Measurements from ENCODE around the gene CARM1. TPM values are rescaled to one million over a fixed set of nuclear protein-coding genes. Genes with fewer than 3 reads are reported as not detected.

CARM1 gene
- total and polyA plus RNA-seq, 8 donors: 5.2 to 21.0 (median 16.9) TPM

DNA sequence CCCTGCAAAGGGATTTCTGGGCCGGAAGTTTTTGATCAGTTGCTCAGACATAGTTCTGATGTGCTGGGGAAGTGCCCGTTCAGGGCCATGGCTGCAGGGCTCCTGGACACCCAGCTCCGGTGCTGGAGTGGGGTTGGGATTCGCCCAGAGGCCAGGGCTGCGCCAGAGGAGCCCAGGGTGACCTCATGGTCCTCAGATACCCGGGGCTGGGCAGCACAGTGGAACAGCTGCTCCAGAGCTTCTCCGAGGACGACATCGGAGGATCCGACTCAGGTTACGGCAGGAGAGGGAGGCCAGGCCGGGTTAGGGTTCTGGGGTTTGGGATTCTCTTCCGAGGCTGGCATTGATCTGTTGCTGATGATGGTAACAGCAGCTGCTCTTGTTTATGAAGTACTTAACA lies 20.9 kb downstream of the CARM1 start:
- WGBS, 5 donors: 76 to 83% (median 79%) methylated on average over 10 to 13 of the region's 13 CpGs
- H3K27ac ChIP-seq: peak overlapping the region in 2 of 5 donors; percentile 20 to 65

DNA sequence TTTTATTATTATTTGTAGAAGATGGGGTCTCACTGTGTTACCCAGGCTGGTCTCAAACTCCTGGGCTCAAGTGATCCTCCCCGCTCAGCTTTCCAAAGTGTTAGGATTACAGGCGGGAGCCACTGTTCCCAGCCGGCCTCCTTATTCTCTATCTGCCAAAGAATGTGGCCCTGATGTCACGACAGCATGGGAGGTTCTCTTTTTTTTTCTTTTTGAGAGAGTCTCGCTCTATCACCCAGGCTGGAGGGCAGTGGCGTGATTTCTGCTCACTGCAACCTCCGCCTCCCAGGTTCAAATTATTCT lies 23.5 kb downstream of the CARM1 start:
- no peaks in the 10 kb centered on the region for H3K27me3 ChIP-seq
- H3K9me3 ChIP-seq: no peaks in the 10 kb centered on the region
- TF ChIP-seq, protein P1, sequence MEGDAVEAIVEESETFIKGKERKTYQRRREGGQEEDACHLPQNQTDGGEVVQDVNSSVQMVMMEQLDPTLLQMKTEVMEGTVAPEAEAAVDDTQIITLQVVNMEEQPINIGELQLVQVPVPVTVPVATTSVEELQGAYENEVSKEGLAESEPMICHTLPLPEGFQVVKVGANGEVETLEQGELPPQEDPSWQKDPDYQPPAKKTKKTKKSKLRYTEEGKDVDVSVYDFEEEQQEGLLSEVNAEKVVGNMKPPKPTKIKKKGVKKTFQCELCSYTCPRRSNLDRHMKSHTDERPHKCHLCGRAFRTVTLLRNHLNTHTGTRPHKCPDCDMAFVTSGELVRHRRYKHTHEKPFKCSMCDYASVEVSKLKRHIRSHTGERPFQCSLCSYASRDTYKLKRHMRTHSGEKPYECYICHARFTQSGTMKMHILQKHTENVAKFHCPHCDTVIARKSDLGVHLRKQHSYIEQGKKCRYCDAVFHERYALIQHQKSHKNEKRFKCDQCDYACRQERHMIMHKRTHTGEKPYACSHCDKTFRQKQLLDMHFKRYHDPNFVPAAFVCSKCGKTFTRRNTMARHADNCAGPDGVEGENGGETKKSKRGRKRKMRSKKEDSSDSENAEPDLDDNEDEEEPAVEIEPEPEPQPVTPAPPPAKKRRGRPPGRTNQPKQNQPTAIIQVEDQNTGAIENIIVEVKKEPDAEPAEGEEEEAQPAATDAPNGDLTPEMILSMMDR (IDR thresholded peaks at IDR 0.05): no peak
- TF ChIP-seq EP300 (IDR thresholded peaks at IDR 0.05) (no peak), POLR2A (IDR thresholded peaks at IDR 0.05) (no peak), POLR2AphosphoS5 (IDR thresholded peaks at IDR 0.05) (no peak)
- no peaks in the 10 kb centered on the region for H3K36me3 ChIP-seq
- 86 to 97% (median 93%) methylated on average over 7 of the region's 7 CpGs for WGBS, 5 donors
- no peak overlapping the region for H3K27ac ChIP-seq
- H3K4me3 ChIP-seq: no peak overlapping the region
- no peak for DNase-seq
- H3K4me1 ChIP-seq: peaks cover 26 to 87% (median 56%) of the 10 kb centered on the region in 4 donors
- intact Hi-C loops (cut with DNase I; ENCODE audit: low total_unique reads): no loop called here

More for the DNA sequence above, 20.9 kb downstream of the CARM1 start:
- TF ChIP-seq, protein P1 (IDR thresholded peaks at IDR 0.05): no peak
- H3K27me3 ChIP-seq: no peaks in the 10 kb centered on the region
- no peaks in the 10 kb centered on the region for H3K9me3 ChIP-seq
- intact Hi-C loops (cut with DNase I; ENCODE audit: low total_unique reads): no loop called here
- peaks cover 17 to 82% (median 43%) of the 10 kb centered on the region in 4 donors for H3K4me1 ChIP-seq
- no peak overlapping the region for H3K4me3 ChIP-seq
- no peaks in the 10 kb centered on the region for H3K36me3 ChIP-seq
- peak in 1 of 2 donors; percentile 28 for DNase-seq

DNA sequence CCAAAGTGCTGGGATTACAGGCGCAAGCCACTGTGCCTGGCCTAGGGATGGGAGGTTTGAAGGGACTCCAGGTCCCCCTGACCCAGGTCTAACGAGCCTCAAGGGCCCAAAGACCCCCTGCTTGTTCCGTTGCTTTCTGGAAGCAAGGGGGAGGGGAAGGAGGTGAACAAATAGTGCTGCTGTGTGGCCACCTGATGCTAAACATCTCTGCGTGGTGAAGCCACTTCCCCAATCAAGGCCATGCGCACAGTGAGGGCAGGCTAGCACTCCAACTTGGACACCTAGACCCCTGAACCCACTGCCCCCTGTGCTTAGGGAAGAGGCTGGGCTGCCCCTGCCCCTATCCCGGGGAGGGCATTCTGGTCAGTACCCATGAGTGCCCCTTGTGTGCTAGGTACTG lies 24.0 kb downstream of the CARM1 start:
- Histone ChIP-seq H3K36me3 (no peaks in the 10 kb centered on the region), H3K4me3 (no peak overlapping the region), H3K27me3 (no peaks in the 10 kb centered on the region), H3K27ac (no peak overlapping the region), H3K4me1 (peaks cover 26 to 92% (median 57%) of the 10 kb centered on the region in 4 donors), H3K9me3 (no peaks in the 10 kb centered on the region)
- TF ChIP-seq POLR2A (IDR thresholded peaks at IDR 0.05): no peak
- no peak for TF ChIP-seq EP300 (IDR thresholded peaks at IDR 0.05)
- no peak for TF ChIP-seq POLR2AphosphoS5 (IDR thresholded peaks at IDR 0.05)
- TF ChIP-seq, protein P1 (IDR thresholded peaks at IDR 0.05): no peak
- intact Hi-C loops (cut with DNase I; ENCODE audit: low total_unique reads): no loop called here
- WGBS, 5 donors: 72 to 92% (median 87%) methylated on average over 5 to 6 of the region's 6 CpGs
- DNase-seq: no peak

DNA sequence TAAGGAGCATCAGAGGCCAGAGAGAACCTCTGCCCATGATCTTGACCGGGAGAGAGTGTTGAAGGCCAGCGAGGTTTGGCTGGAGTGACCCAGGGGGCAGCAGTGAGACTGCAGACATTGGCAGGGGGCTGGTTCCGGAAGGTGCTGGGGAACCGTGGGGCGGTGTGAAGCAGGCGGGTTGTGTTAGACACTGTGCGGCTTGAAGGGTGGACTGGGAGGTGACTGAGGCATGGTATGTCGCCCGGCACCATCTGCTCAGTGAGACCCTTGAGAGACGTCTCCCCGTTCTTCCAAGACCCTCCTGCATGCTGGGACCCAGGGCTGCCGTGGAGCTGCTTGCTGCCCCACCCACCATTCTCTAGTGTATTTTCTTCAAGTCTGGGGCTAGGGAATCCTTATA lies 24.6 kb downstream of the CARM1 start:
- TF ChIP-seq POLR2A (IDR thresholded peaks at IDR 0.05): no peak
- TF ChIP-seq, protein P1 (IDR thresholded peaks at IDR 0.05): no peak
- TF ChIP-seq POLR2AphosphoS5 (IDR thresholded peaks at IDR 0.05): no peak
- no peak for TF ChIP-seq EP300 (IDR thresholded peaks at IDR 0.05)
- 85 to 88% (median 87%) methylated on average over 10 to 12 of the region's 12 CpGs for WGBS, 5 donors
- DNase-seq: no peak
- Histone ChIP-seq H3K9me3 (no peaks in the 10 kb centered on the region), H3K36me3 (no peaks in the 10 kb centered on the region), H3K4me3 (no peak overlapping the region), H3K27me3 (no peaks in the 10 kb centered on the region), H3K27ac (no peak overlapping the region), H3K4me1 (peaks cover 24 to 95% (median 55%) of the 10 kb centered on the region in 4 donors)
- intact Hi-C loops (cut with DNase I; ENCODE audit: low total_unique reads): no loop called here

All from stomach (tissue), 9 donors.